A549 treated with AZD9567 at 1 μM for 4 hours (cell line): ENCODE measurements around the gene HK1. TPM values are rescaled to one million over a fixed set of nuclear protein-coding genes. Genes with fewer than 3 reads are reported as not detected.

ENCODE experiments used
- total RNA-seq: library from RNA; stranded (reverse); fragments of 200-300 nt; extraction: Qiagen RNA extraction; gene quantifications from 5 replicates; pipeline ENCODE4 v1.2.3, GENCODE V29; 2022; ENCODE audit not compliant: insufficient read depth

HK1 gene
- total RNA-seq, result 35.6 to 39.7 TPM (median 38.6 TPM) in 5 replicates

DNA sequence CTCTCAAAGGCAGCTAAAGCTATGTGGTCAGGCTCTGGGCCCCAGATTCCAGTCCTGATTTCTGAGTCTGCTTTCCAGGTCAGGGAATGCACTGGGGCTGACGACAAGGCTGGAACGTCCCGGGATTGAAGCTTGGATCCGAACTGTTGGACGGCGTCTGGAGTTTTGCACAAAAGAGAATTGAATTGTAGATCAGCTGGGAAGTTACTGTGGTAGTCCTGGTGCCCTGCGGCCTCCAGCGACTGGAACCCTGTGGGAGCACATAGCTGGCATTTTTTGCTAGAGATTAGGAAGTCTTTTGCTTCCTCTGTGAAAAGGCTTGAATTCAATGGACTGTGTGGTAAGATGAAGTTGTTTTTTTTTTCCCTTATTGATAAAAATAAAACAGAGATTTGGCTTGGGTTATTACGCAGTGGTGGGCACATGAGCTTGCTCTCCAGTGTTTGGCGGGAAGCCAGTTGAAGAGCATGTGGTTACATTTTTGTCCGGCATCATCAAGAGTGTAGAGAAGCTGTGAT lies at the start of gene HK1:
Gene HK1 (plus strand): TSS at position 51 of the 518 bp plus-strand sequence.

DNA sequence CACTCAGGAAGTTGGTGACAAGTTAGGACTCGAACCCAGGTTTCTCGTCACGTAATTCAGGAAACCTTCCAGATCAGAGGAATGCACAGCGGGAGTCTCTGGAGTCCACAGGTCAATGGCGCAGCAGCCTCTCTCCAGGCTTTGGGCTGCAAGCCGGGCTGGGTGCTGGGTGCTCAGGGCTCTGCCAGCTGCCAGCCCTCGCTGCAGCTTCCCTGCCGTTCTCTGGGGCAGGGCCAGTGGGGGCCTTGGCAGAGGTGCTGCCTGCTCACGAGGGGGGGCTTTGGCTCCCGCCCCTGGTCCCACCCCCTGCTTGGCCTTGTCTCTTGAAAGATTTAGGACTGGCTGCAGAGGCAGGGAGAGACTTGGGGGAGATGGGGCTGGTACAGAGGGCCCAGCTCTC lies 138.4 kb downstream of the HK1 start, which contains the start of gene TACR2:
Gene TACR2 (minus strand): TSS at position 224 of the 400 bp plus-strand sequence. CDS start 595 bp downstream, outside the sequence.

DNA sequence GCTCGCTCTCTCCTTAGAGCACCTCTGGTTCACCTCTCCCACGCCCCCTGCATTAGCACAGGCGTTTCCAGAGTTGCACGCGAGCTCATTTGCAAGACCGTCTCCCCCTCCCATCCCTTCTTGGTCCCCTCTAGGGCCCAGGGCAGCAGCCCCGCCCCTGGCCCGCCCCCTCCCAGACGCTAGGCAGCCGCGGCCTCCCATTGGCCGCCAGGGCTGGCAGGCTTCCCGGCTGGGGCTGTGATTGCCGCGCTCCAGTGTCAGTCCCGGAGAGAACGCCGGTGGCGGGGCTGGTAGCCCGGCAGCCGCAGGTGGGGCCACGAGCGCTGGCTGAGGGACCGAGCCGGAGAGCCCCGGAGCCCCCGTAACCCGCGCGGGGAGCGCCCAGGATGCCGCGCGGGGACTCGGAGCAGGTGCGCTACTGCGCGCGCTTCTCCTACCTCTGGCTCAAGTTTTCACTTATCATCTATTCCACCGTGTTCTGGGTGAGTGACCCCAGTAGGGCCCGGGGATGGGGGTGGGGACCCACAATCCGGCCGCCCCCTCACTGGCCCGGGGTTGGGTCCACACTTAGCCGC lies 173.0 kb downstream of the HK1 start, which contains the start of gene TSPAN15:
Gene TSPAN15 (plus strand): TSS at position 257 of the 575 bp plus-strand sequence. CDS start 130 bp downstream, at position 387.

Other genes with a start within 250 kb of the HK1 start
- gene SRGN, start 190.4 kb upstream of the HK1 start, total RNA-seq, result 72.7 to 133 TPM (median 79.4 TPM) in 5 replicates
- gene VPS26A, start 154.3 kb upstream of the HK1 start, total RNA-seq, result 49.1 to 89.2 TPM (median 51.6 TPM) in 5 replicates
- 33.0 to 46.0 TPM (median 33.7 TPM) in 5 replicates for gene SUPV3L1, start 98.3 kb upstream of the HK1 start, total RNA-seq
- gene HKDC1, start 58.2 kb upstream of the HK1 start, total RNA-seq, result 8.0 to 12.8 TPM (median 9.4 TPM) in 5 replicates
- gene TACR2, start 138.4 kb downstream of the HK1 start, total RNA-seq, result 0.06 to 0.17 TPM (median 0.16 TPM) in 4 of 5 replicates, not detected in the other
- gene TSPAN15, start 173.0 kb downstream of the HK1 start, total RNA-seq, result 68.5 to 97.1 TPM (median 91.6 TPM) in 5 replicates